DND-41 (cell line): Measurements from ENCODE around the gene RILPL1.

ENCODE experiments used
- CTCF ChIP-seq: IDR thresholded peaks from 2 replicates; pipeline ENCODE4 v1.5.1; 2012; ENCODE audit warnings: borderline replicate concordance, low read length, moderate library complexity, mild to moderate bottlenecking; ENCODE audit not compliant: poor library complexity, severe bottlenecking; ENCODE audit errors: extremely low read depth
- EZH2 ChIP-seq: IDR thresholded peaks from 3 replicates; pipeline ENCODE4 v1.6.1; 2012; ENCODE audit warnings: borderline replicate concordance, low read depth, mild to moderate bottlenecking, moderate library complexity, low read length, inconsistent platforms; ENCODE audit not compliant: severe bottlenecking

- TF ChIP-seq EZH2 (no peak), CTCF (no peak)
These were observed 6.9 kb downstream of the RILPL1 start for GRCh38 chr12:123526542-123527080.
